Activated CD8-positive, alpha-beta memory T cell treated with anti-CD3 and anti-CD28 coated beads for 36 hours (primary cell): ENCODE data around the gene PNRC1. TPM values are rescaled to one million over a fixed set of nuclear protein-coding genes. Genes with fewer than 3 reads are reported as not detected.
"Not testable (repeated sequence)": the region's sequence is repeated elsewhere in the genome, so short reads cannot be mapped to it uniquely, and the experiment has no call there.

Source experiments
- CTCF ChIA-PET: fragments of 350-600 bp; sonication (Branson Sonifier 250); formaldehyde crosslinking; loops from one replicate; lab custom pipeline; 2021; ENCODE audit warnings: antibody characterized with exemption; lab: Charles Lee
- POLR2A ChIA-PET: fragments of 350-600 bp; sonication (Branson Sonifier 250); formaldehyde crosslinking; loops from one replicate; lab custom pipeline; 2021; ENCODE audit warnings: antibody characterized with exemption; lab: Charles Lee
- total RNA-seq, 2 experiments: library from RNA; stranded (reverse); gene quantifications; one replicate each; pipeline ENCODE4 v1.2.3, GENCODE V29; 2021

Gene PNRC1
- 10 to 100 TPM; 55.2 to 58.1 TPM for total RNA-seq

DNA sequence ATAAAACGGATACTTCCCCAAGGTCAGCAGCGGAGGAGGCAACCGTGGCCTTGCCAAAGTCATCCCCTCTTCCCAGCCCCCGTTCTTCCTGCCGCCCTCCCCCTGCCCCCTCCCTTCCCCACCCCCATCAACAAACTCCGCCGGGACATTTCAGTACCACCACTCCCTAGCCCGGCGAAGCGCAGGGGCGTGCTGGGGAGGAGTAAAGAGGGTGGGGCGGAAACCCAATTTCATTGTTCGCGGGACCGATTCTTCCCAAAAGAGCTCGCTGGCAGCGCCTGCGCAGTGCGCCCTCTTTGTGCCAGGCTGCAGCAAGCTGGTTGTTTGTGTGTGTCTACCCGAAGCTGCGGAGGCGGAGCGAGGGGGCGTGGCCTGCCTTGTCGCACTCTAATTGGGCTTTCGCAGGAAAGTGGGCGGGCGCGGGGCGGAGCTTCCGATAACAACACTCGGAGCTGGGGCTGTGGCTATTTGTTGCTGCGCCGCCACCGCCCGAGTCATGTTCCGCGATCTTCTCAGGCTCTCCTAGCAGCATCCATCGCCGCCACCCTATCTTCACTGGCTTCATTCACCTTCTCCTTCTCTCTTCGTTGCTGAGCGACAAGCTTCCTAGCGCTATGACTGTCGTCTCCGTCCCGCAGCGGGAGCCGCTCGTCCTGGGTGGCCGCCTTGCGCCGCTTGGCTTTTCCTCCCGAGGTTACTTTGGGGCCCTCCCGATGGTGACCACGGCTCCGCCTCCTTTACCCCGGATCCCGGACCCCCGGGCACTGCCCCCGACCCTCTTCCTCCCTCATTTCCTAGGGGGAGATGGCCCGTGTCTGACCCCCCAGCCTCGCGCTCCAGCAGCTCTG lies at the start of gene PNRC1:
TSS of gene PNRC1 (plus strand) at position 471 of the 848 bp plus-strand sequence. CDS start at position 615, 144 bp downstream.
- POLR2A ChIA-PET: interaction anchor here (1.2 to 7.6 kb wide), 8 partner anchors 10 to 277 kb away, joined by 4 to 91 read pairs (median 7); partner anchors contain the start of genes PM20D2, RNGTT and UBE2J1
- CTCF ChIA-PET: interaction anchor here (0.7 to 1.0 kb wide), 3 partner anchors 63 to 66 kb away, joined by 3 to 5 read pairs (median 3); partner anchors contain the start of gene PM20D2

DNA sequence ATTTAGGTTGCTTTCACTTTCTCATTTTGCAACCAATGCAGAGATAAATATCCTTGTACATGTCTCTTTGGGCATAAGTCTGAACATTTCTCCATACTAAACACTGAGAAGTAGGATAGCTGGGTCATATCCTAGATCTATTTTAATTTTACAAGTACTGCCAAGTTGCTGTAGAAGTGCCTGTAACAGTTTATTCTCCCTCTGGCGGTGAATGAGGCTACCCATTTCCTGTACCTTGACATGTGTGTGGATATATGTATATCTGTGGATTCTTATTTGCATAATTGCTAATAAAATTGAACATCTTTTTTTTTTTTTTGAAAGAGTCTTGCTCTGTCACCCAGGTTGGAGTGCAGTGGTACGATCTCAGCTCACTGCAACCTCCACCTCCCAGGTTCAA lies 48.0 kb upstream of the PNRC1 start:
- ChIA-PET POLR2A (no interaction called here), CTCF (no interaction called here)

DNA sequence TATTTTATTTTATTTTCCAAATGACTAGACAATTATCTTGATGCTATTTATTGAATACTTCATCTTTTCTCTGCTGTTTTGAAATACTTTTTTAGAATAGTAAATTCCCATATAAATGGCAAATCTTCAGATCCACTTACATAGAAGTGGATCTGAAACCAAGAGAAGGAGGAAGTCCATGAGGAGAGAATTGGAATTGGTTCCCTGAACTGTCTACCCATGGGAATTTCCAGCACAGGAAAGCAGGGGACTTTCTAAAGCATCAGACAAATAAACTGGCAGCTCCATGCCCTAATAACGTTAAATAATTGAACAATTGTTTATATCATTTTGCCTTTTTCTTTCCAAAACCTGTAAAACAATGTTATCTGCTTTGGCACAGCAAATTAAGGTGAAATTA lies 47.1 kb upstream of the PNRC1 start:
- ChIA-PET CTCF (no interaction called here), POLR2A (no interaction called here)

DNA sequence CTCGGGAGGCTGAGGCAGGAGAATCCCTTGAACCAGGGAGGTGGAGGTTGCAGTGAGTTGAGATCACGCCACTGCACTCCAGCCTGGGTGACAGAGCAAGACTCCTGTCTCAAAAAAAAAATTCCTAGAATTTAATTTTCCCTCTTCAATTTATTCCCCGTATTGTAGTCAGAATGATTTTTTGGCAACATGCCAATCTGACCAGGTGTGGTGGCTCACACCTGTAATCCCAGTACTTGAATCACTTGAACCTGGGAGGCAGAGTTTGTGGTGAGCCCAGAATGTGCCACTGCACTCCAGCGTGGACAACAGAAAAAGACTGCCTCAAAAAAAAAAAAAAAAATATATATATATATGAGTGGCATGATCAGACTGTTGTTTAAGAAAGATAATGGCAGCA lies 46.4 kb upstream of the PNRC1 start:
- CTCF ChIA-PET: not testable (repeated sequence)
- POLR2A ChIA-PET: interaction anchor here (0.6 kb wide), 1 partner anchor 77 kb away, joined by 4 read pairs; no protein-coding TSS in a partner anchor

DNA sequence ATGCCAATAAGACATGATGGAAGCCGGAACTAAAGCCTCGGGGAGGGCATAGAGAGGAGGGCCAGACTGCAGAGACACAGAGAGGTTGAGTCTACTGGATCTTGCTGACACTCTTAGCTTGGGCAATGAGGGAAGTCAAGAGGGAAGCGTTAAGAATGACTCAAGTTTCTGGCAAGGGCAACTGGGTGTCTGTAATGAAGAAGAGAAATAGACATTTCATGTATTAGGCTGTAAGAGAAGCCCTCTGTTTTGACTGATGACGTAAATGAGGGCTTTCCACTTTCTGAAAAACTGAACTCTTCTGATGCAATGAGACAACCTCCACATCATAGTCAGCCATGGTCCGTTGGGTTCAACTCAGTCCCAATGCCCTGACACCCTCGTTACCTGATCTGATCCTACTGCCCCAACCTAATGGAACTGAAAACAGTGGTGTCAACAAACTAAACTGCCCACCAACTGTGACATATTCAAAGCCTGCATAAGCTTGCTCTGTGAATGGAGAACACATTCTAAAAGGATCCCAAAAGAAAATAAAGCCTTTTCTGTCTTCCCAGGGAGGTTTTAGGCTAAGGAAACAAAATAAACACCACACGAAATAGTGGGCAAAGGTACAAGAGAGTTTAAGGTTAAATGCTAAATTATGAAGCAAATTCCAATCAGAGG lies 45.8 kb upstream of the PNRC1 start:
- ChIA-PET CTCF (no interaction called here), POLR2A (interaction anchor here (0.6 kb wide), 1 partner anchor 76 kb away, joined by 4 read pairs; no protein-coding TSS in a partner anchor)

DNA sequence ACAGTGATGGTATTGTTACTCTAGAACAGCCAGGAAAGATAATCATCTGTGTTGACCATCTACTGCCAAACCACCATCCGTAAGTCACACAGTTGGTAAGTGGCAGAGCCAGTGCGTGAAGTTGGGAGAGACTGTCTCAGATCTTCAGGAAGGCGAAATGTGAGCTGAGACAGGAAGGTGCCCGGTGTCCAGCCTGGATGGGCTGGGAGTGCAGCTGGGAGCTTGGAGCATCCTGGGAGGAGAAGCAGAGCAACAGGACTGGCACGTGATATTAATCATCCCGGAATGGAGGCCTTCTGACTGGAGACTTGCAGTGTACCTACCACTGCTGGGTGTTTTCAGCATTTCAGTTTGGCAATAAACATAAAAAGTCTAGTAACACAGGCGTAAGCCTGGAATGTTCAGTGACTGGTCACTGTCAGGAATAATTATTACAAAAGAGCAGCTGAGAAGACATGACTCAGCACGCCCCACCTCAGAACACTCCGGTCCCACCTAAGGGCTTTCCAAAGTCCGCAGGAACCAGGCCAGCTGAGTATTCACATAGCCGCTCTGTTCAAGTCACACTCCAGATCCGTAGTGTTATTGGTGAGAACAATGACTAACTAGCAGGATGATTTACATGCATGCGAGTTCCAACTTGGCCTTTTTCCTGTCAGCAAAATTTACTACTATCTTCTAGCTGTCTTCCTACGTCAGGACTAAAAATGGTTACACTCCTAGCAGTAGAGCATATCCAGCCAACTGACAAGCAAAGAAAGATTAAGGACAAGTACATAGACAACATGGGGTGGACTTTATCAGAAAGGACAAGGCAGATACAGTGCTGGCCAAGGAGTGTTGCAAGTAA lies 45.1 kb upstream of the PNRC1 start:
- ChIA-PET POLR2A (no interaction called here), CTCF (no interaction called here)

DNA sequence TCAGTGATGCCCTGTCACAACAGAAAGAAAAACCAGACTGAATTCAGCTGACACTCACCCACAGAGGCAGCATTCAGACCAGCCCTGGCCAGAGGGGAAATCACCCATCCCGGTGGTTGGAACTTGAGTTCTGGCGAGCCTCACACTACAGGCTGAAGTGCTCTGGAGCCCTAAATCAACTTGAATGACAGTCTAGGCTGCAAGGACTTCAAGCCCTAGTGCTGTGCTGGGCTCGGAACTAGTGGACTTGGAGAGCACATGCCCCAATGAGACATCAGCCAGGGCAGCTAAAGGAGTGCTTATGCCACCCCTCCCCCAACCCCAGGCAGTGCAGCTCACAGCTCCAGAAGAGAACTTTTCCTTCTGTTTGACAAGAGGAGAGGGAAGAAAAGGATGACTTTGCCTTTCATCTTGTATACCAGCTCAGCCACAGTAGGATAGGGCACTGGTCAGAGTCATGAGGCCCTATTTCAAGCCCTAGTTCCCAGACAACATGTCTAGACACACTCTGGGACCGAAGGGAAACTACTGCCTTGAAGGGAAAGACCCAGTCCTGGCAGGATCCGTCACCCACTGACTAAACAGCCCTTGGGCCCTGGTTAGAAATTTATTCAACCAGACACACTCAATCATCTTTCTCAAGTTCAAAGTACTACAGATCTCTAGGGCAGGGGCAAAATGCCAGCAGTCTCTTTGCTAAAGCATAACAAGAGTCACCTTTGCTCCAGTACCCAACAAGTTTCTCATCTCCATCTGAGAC lies 43.2 kb upstream of the PNRC1 start:
- POLR2A ChIA-PET: no interaction called here
- CTCF ChIA-PET: no interaction called here

DNA sequence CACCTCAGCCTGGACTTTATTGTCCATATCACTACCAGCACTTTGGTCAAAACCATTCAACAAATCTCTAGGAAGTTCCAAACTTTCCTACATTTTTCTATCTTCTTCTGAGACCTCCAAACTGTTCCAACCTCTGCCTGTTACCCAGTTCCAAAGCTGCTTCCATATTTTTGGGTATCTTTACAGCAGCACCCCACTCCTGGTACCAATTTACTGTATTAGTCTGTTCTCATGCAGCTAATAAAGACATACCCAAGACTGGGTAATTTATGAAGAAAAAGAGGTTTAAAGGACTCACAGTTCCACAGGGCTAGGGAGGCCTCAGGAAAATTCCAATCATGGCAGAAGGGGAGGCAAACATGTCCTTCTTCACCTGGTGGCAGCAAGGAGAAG lies 42.7 kb upstream of the PNRC1 start:
- POLR2A ChIA-PET, CTCF ChIA-PET: not testable (repeated sequence)

DNA sequence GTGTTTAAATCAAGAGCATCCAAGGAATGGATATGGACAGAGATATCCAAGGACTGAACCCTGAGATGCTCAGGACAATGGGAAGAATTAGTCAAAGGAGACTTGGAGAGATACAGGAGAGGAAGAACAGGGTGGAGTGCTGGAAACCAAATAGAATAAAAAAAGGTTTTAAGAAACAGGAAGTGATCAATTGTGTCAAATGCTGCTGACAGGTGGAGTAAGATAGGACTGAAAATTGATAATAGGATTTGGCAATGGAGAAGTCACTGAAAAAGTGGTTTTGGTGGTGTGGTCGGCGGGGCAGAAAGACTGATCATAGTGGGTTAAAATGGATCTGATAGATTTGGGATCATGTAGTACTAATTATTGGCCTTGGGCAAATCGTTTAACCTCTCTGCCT lies 37.9 kb upstream of the PNRC1 start:
- ChIA-PET CTCF (interaction anchor here (0.7 kb wide), 2 partner anchors 63 to 623 kb away, joined by 3 read pairs; no protein-coding TSS in a partner anchor), POLR2A (no interaction called here)

DNA sequence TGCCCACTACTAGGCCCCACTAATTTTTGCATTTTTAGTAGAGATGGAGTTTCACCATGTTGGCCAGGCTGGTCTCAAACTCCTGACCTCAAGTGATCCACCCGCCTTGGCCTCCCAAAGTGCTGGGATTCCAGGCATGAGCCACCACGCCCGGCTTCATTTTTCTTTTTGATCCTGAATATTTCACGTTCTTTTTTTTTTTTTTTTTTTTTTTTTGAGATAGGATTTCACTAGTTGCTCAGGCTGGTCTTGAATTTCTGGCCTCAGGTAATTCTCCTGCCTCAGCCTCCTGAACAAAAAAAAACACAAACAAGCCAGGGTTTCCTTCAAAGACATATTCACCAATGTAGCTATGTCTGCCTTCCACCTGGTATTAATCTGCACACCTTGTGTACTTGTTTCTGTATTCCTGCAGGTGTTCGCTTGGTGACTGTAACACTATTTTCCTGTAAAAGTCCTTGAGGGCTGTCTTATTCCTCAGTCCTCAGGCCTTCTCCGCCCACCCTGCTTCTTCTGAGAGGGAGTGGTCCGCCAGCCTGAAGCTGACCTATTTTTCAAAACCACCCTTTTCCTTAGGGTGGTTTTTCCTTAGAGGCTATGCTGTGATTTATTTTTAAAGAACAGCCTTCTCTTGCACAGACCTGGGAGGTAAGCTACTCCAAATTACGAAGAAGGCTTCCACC lies 36.1 kb upstream of the PNRC1 start:
- ChIA-PET CTCF (no interaction called here), POLR2A (no interaction called here)

DNA sequence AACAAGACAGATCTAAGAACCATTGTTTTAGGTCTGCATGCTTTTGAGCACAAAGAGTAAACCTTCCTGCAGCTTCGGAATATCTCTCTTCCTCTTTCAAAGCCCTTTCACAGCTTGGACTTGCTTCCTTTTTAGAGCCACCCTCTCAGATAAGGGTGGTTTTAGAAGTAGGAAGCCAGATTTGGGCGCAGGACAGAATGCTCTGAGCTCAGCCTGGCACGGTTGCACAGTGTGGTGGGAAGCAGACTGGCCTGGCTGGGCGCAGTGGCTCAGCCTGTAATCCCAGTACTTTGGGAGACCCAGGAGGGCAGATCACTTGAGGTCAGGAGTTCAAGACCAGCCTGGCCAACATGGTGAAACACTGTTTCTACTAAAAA lies 35.6 kb upstream of the PNRC1 start:
- CTCF ChIA-PET: no interaction called here
- POLR2A ChIA-PET: no interaction called here

DNA sequence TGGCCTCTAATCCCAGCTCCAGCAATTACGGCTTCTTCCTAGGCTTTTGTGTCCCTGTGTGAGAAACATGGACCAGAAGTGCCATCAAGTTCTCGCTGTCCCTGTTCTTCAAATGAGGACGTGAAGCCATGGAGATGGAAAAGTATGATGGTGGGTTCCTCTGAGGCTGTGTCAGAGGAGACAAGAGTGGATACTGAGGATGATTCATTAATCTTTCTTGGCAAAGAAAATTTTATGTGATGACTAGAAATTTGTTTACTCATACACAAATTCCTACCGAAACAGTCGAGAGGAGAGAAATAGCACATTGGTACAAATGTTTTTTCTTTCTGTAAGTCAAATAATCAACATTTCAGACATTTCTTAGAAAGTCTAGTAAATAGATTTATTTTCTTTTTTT lies 35.0 kb upstream of the PNRC1 start:
- CTCF ChIA-PET: no interaction called here
- POLR2A ChIA-PET: no interaction called here

DNA sequence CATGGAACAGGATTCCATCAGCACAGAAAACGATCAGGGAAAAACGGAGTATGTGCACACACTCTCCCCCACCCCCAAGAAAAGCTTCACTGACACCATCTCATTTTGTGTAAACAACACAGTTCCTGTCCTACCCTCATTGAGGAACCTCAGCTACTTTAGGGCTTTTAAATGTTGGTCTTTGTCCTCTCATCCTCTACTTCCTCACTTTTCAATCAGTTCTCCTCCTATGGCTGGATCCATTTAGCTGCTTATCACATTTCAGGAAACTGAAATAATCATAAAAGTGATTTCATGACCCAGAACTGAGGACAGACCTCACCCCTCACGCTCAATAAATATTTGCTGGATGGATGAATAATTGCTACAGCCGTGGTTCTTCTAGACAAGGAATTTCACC lies 33.1 kb upstream of the PNRC1 start:
- ChIA-PET POLR2A (no interaction called here), CTCF (no interaction called here)

DNA sequence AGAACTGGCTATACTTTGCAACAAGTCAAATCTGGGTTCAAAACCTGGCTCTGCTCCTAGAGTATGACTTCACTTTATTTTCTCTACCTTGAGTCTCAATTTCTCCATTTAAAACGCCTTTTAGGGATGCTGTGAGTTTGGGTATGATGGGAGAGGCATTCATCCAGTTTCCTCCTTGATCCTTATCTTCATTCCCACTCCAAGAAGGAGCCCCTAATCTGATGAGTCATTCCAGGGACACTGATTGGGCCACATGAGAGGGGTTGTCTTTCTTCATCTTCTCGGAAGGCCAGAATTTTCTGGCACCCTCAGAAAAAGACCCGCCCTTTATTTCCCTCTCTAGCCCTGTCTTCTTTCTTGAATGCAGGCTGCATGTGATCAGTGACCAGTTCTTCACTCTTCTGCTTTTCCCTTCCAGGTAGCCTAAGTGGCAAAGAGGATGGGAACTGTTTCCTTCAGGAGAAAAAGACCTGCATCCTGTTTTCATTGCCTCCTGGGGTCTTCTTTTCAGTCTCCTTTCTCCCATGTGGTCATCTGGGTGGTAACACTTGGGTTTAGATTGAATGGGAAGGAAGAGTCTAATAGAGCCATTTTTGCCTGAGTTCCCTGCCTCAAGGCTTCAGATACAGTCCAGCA lies 32.1 kb upstream of the PNRC1 start:
- ChIA-PET CTCF (no interaction called here), POLR2A (no interaction called here)

DNA sequence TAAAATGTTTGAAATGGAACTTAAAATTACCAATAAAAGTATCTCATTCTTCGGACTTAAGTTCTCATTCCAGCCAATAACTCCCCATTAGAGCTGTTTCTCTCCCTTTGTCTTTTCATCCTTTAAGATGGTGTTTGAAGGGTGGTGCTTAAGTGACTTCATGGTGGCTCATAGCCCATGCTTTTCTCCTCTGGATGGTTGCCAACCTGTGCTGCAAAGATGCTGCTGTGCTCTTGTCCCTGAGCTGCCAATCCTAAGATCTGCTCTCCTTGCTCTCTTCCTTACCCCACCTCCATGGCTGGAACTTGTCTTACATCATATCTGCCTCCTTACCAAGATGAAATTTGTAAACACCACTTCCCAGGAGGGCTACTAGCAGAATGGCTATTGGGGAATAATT lies 31.6 kb upstream of the PNRC1 start:
- CTCF ChIA-PET: no interaction called here
- POLR2A ChIA-PET: no interaction called here

DNA sequence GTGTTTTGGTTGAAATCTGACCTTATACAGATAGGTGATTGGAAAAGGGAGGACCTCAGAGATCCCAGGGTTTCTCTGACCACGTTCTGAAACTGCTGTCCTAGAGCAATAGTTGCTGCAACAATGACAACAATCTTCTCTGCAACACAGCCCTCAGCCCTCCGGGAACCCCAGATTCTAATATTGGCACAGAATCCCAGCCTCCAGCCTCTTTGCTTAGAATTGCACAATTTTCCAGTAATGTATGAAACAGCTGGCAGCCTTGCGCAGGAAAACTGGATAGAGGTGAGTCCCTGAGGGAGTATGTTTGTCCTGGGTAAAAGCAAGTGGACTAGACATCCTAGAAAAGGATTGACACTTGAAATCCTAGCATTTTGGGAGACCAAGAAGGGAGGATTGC lies 30.4 kb upstream of the PNRC1 start:
- ChIA-PET POLR2A (no interaction called here), CTCF (no interaction called here)

DNA sequence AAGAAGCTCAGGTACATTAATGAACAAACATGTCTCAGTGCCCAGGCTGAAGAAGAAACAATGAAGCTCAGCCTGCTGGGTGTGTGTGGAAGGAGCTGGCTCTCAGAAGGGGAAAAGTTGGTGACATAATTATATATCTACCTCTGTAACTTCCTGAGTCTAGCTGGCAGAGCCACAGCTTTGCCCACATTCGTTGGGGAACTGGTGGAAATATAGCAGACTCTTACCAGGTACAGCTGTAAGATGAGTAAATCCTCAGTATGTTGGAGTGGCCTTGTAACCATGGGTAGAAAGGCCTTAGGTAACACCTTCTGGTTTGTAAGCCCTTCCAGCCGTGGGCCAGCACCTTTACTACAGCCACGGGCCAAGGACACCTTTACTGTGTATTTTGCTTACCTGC lies 29.9 kb upstream of the PNRC1 start:
- POLR2A ChIA-PET: no interaction called here
- CTCF ChIA-PET: no interaction called here

DNA sequence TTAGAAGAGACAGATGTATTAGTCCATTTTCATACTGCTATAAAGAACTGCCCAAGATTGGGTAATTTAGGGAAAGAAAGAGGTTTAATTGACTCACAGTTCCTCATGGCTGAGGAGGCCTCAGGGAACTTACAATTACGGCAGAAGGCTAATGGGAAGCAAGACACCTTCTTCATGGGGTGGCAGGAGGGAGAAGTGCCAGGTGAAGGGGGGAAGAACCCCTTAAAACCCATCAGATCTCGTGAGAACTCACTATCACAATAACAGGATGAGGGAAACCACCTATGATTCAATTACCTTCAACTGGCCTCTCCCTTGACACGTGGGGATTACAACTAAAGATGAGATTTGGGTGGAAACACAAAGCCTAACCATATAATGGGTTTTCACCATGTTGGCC lies 28.9 kb upstream of the PNRC1 start:
- CTCF ChIA-PET: interaction anchor here (0.7 kb wide), 1 partner anchor 217 kb away, joined by 3 read pairs; no protein-coding TSS in a partner anchor

More for the DNA sequence above, 28.9 kb upstream of the PNRC1 start:
- POLR2A ChIA-PET: no interaction called here
